ENCODE data around the gene CBY2.

GRCh38 chr13:45728759-45729158 lies 26.6 kb downstream of the CBY2 start:
- TF ChIP-seq POLR2A (IDR thresholded peaks at IDR 0.05) (no peak), CTCF (IDR thresholded peaks at IDR 0.05) (no peak)
